NB4 (cell line): ENCODE measurements around the gene ATXN1.

Experiments used
- DNase-seq: peaks from one replicate; pipeline ENCODE4 v3.0.0; 2010; ENCODE audit warnings: low read depth
- H3K4me3 ChIP-seq: one replicate; pipeline ENCODE4 v1.5.1; 2011; ENCODE audit warnings: mild to moderate bottlenecking, low read depth, low read length, moderate library complexity
- CTCF ChIP-seq: IDR thresholded peaks from one replicate; pipeline ENCODE4 v1.5.1; 2012; ENCODE audit warnings: low read depth, low read length
- MAX ChIP-seq: IDR thresholded peaks from 2 replicates; pipeline ENCODE4 v1.6.1; 2011; ENCODE audit warnings: low read depth, low read length
- MYC ChIP-seq: IDR thresholded peaks from 2 replicates; pipeline ENCODE4 v1.6.1; 2011; ENCODE audit warnings: low read depth, low read length
- POLR2A ChIP-seq: IDR thresholded peaks from 2 replicates; pipeline ENCODE4 v1.6.1; 2011; ENCODE audit warnings: mild to moderate bottlenecking; ENCODE audit not compliant: insufficient read length; ENCODE audit errors: extremely low read depth

The ATXN1 gene

GRCh38 chr6:16511723-16512489 lies 249.4 kb downstream of the ATXN1 start:
- TF ChIP-seq CTCF = no peak
- no peak for TF ChIP-seq POLR2A
- TF ChIP-seq MAX = no peak
- TF ChIP-seq MYC = no peak
- no peak for DNase-seq
- H3K4me3 ChIP-seq = no peak overlapping the region

- H3K4me3 ChIP-seq = no peak overlapping the region
- TF ChIP-seq MAX (0 out of 2 replicates have a peak, but pooled peaks have one; percentile 23), POLR2A (no peak), CTCF (peak; percentile 63), MYC (no peak; the same call in 1 of the 2 replicates)
- peak; percentile 60 for DNase-seq
Observed at GRCh38 chr6:16511040-16511660, 250.1 kb downstream of the ATXN1 start.

GRCh38 chr6:16510245-16510644 lies 251.0 kb downstream of the ATXN1 start:
- no peak overlapping the region for H3K4me3 ChIP-seq
- DNase-seq = no peak
- TF ChIP-seq POLR2A (no peak), CTCF (no peak), MAX (no peak), MYC (no peak)

- TF ChIP-seq POLR2A (no peak), MYC (no peak), CTCF (no peak), MAX (no peak)
- H3K4me3 ChIP-seq = no peak overlapping the region
- DNase-seq = no peak
Observed at GRCh38 chr6:16508959-16509358, 252.3 kb downstream of the ATXN1 start.

GRCh38 chr6:16505711-16506357 lies 255.4 kb downstream of the ATXN1 start:
- no peak for DNase-seq
- no peak for TF ChIP-seq MAX
- TF ChIP-seq CTCF = no peak
- no peak for TF ChIP-seq MYC
- no peak for TF ChIP-seq POLR2A
- H3K4me3 ChIP-seq = no peak overlapping the region
